HepG2 (cell line): Measurements from ENCODE around the gene ABHD17B. TPM values are rescaled to one million over a fixed set of nuclear protein-coding genes. Genes with fewer than 3 reads are reported as not detected.

Experiments used
- ATAC-seq: fragments of 200-7000 bp; cut with Tn5 transposase; 3 replicates; pipeline ENCODE4 v1.9.1; 2020; ENCODE audit warnings: mild to moderate bottlenecking, moderate library complexity
- BruUV-seq: library from RNA; stranded (reverse); fragments of 400-500 nt; replicated peaks from 2 replicates; lab custom pipeline; 2021; lab: Mats Ljungman, UMichigan
- CTCF ChIA-PET: fragments of 300-600 bp; formaldehyde crosslinking; extraction: SDS; loops from one replicate; lab custom pipeline; 2021; ENCODE audit warnings: low total read pairs, inconsistent platforms, low intra/inter-chr PET ratio; lab: Yijun Ruan, JAX
- POLR2A ChIA-PET: fragments of 350-600 bp; sonication (Branson Sonifier 250); formaldehyde crosslinking; loops from one replicate; lab custom pipeline; 2020; ENCODE audit warnings: antibody characterized with exemption, inconsistent platforms; lab: Yijun Ruan, JAX
- DNase-seq: peaks from one replicate; pipeline ENCODE4 v3.0.0-alpha.2; 2015; ENCODE audit warnings: low spot score
- FAIRE-seq: peaks from 3 replicates; lab custom pipeline; 2011; peaks lifted over from hg19 to GRCh38; lab: Jason Lieb, UNC
- H2AFZ ChIP-seq: one replicate; pipeline ENCODE4 v1.6.1; 2011; ENCODE audit warnings: low read length, inconsistent platforms
- H3K27ac ChIP-seq: fragments of 300-600 bp; 3 replicates; pipeline ENCODE4 v1.8.0; 2011; ENCODE audit warnings: mixed run types, mild to moderate bottlenecking, mixed read lengths, low read length, inconsistent platforms; ENCODE audit not compliant: insufficient read depth; ENCODE audit errors: extremely low read length
- H3K27me3 ChIP-seq, 2 experiments: fragments of 200-600 bp in 1 of 2; 2 replicates in 1 of 2; 3 replicates in 1 of 2; pipeline versions ENCODE4 v1.6.0 to v1.8.0; 2011; ENCODE audit warnings: low read length in 2 of 2, mild to moderate bottlenecking in 2 of 2, moderate library complexity in 2 of 2, inconsistent platforms in 1 of 2; ENCODE audit not compliant: insufficient read depth in 2 of 2, control insufficient read depth in 1 of 2
- H3K36me3 ChIP-seq, 2 experiments: fragments of 200-600 bp in 1 of 2; replicated peaks in 1 of 2; 2 replicates in 1 of 2; 3 replicates in 1 of 2; pipeline versions ENCODE4 v1.5.1 to v1.8.0; 2011; ENCODE audit warnings: low read length in 2 of 2, inconsistent platforms in 1 of 2; ENCODE audit not compliant: insufficient read depth in 2 of 2, control insufficient read depth in 1 of 2
- H3K4me1 ChIP-seq: 2 replicates; pipeline ENCODE4 v1.5.1; 2012; ENCODE audit warnings: low read length, inconsistent platforms; ENCODE audit not compliant: insufficient read depth
- H3K4me2 ChIP-seq: 2 replicates; pipeline ENCODE4 v1.6.0; 2011; ENCODE audit warnings: low read depth, low read length, inconsistent platforms
- H3K4me3 ChIP-seq, 3 experiments: fragments of 200-600 bp in 1 of 3; sonication (generic), shearing (Covaris generic) in 1 of 3; replicated peaks in 1 of 3; 2 replicates each; pipeline ENCODE4 v1.5.1; 2011 to 2016; ENCODE audit warnings: low read length in 3 of 3, inconsistent platforms in 2 of 3, low read depth in 2 of 3, mild to moderate bottlenecking in 2 of 3, control low read depth in 1 of 3, mixed read lengths in 1 of 3; ENCODE audit not compliant: insufficient read depth in 1 of 3
- H3K79me2 ChIP-seq: one replicate; pipeline ENCODE4 v1.6.1; 2011; ENCODE audit warnings: low read length, inconsistent platforms; ENCODE audit not compliant: insufficient read depth
- H3K9ac ChIP-seq: 2 replicates; pipeline ENCODE4 v1.6.0; 2011; ENCODE audit warnings: mild to moderate bottlenecking, low read depth, low read length, inconsistent platforms; ENCODE audit not compliant: insufficient read depth
- H3K9me3 ChIP-seq: 2 replicates; pipeline ENCODE4 v1.5.1; 2012; ENCODE audit warnings: mild to moderate bottlenecking, low read length
- H4K20me1 ChIP-seq: 2 replicates; pipeline ENCODE4 v1.6.0; 2011; ENCODE audit warnings: inconsistent platforms, mild to moderate bottlenecking, low read length, moderate library complexity; ENCODE audit not compliant: insufficient read depth
- ARNT2 ChIP-seq: sonication (generic); formaldehyde crosslinking; IDR thresholded peaks from 2 replicates; pipeline ENCODE4 v1.8.0; 2022; ENCODE audit warnings: mild to moderate bottlenecking, low read depth, missing genetic modification reagents, moderate library complexity
- ATF3 ChIP-seq: sonication (generic); formaldehyde crosslinking; IDR thresholded peaks from 2 replicates; pipeline ENCODE4 v1.4.0; 2020; ENCODE audit warnings: missing genetic modification reagents
- ATF4 ChIP-seq, 2 experiments: fragments of 450-650 bp in 1 of 2; sonication (generic) in 1 of 2; formaldehyde crosslinking; IDR thresholded peaks; 2 replicates each; pipeline versions ENCODE4 v1.5.0 to v1.8.0; 2020 to 2022; ENCODE audit warnings: mild to moderate bottlenecking in 1 of 2, missing genetic modification reagents in 1 of 2
- CBX5 ChIP-seq: sonication (generic); formaldehyde crosslinking; IDR thresholded peaks from 2 replicates; pipeline ENCODE4 v1.4.0; 2020; ENCODE audit warnings: missing genetic modification reagents, borderline replicate concordance
- CENPBD1 ChIP-seq: sonication (generic); formaldehyde crosslinking; IDR thresholded peaks from 2 replicates; pipeline ENCODE4 v1.8.0; 2022; ENCODE audit warnings: missing genetic modification reagents, low read depth, mild to moderate bottlenecking, borderline replicate concordance
- ETS1 ChIP-seq: sonication (generic); formaldehyde crosslinking; IDR thresholded peaks from 2 replicates; pipeline ENCODE4 v1.4.0; 2020; ENCODE audit warnings: missing genetic modification reagents
- HOXD1 ChIP-seq: sonication (generic); formaldehyde crosslinking; IDR thresholded peaks from 2 replicates; pipeline ENCODE4 v1.5.0; 2020; ENCODE audit warnings: missing genetic modification reagents
- PRDM4 ChIP-seq: sonication (generic); formaldehyde crosslinking; IDR thresholded peaks from 2 replicates; pipeline ENCODE4 v1.9.0; 2021; ENCODE audit warnings: missing genetic modification reagents, borderline replicate concordance
- ZFYVE20 ChIP-seq: sonication (generic); formaldehyde crosslinking; IDR thresholded peaks from 2 replicates; pipeline ENCODE4 v1.8.0; 2023; ENCODE audit warnings: low read depth, mild to moderate bottlenecking, moderate library complexity, missing genetic modification reagents, borderline replicate concordance
- ZNF264 ChIP-seq: sonication (generic); formaldehyde crosslinking; IDR thresholded peaks from 2 replicates; pipeline ENCODE4 v1.4.0; 2020; ENCODE audit warnings: missing genetic modification reagents
- ZNF790 ChIP-seq: sonication (generic); formaldehyde crosslinking; IDR thresholded peaks from 2 replicates; pipeline ENCODE4 v1.8.0; 2022; ENCODE audit warnings: missing genetic modification reagents, mild to moderate bottlenecking, borderline replicate concordance
- WGBS: methylation state at CpG from one replicate; pipeline ENCODE4 v1.1.6; 2017; ENCODE audit warnings: low lambda C conversion rate; 5-methylcytosine and 5-hydroxymethylcytosine counted together
- in situ Hi-C: cut with HindIII; loops from 2 replicates; pipeline ENCODE4 v1.10.0; 2017; ENCODE audit warnings: low pct_unique_long_range_greater_than_20kb; ENCODE audit not compliant: extremely low pct_ligation_motif_present
- intact Hi-C: fragments of 100-400 bp; cut with micrococcal nuclease; formaldehyde crosslinking; loops from one replicate; pipeline ENCODE4 v1.10.0; 2022; ENCODE audit not compliant: unreplicated experiment
- polyA plus RNA-seq, 8 experiments: library from polyadenylated mRNA; depleted of rRNA in 3 of 8; stranded (reverse) in 7 of 8; unstranded in 1 of 8; fragments of >200 nt; fragmentation: Illumina TruSeq in 4 of 8; extraction: Trizol in 4 of 8; gene quantifications; 2 replicates each; pipeline versions ENCODE4 v1.2.1 to v1.2.3, GENCODE V29; 2011 to 2016; ENCODE audit warnings: low read depth in 4 of 8, missing spikeins in 1 of 8, mixed read lengths in 1 of 8; ENCODE audit not compliant: insufficient read depth in 1 of 8
- total RNA-seq, 5 experiments: library from RNA; depleted of rRNA; stranded (reverse); fragments of >200 nt; fragmentation: Illumina TruSeq; extraction: Trizol; gene quantifications; 2 replicates each; pipeline ENCODE4 v1.2.3, GENCODE V29; 2016; ENCODE audit warnings: low read depth in 1 of 5
- TF ChIP-seq, protein P1 (sequence below): sonication (generic); formaldehyde crosslinking; IDR thresholded peaks from 2 replicates; pipeline ENCODE4 v1.4.0; 2020; ENCODE audit warnings: mild to moderate bottlenecking, missing genetic modification reagents
- TF ChIP-seq, protein P2 (sequence below), 2 experiments: IDR thresholded peaks; 2 replicates each; pipeline ENCODE4 v1.6.1; 2011 to 2012; ENCODE audit warnings: low read length in 2 of 2, borderline replicate concordance in 1 of 2, low read depth in 1 of 2, mild to moderate bottlenecking in 1 of 2, moderate library complexity in 1 of 2

Gene ABHD17B
- total and polyA plus RNA-seq, 2 of the 13 experiments (the other 11 are each of a cell fraction or from before 2014, with no cell fraction given) = 11.3 to 22.0 TPM

- Histone ChIP-seq H3K9me3 (no peaks in the 10 kb centered on the region), H3K79me2 (peaks cover 31% of the 10 kb centered on the region), H3K9ac (no peak overlapping the region), H4K20me1 (no peaks in the 10 kb centered on the region), H3K4me3 (no peak overlapping the region), H3K4me1 (peaks cover 35% of the 10 kb centered on the region), H3K27me3 (no peaks in the 10 kb centered on the region), H3K27ac (no peak overlapping the region), H3K4me2 (no peak overlapping the region)
- DNase-seq = no peak
- no peak for ATAC-seq
- ChIA-PET POLR2A (no interaction called here), CTCF (no interaction called here)
- no peak for FAIRE-seq
- 92% methylated on average over 2 of the region's 2 CpGs for WGBS
- TF ChIP-seq ATF3 (CRISPR knock-in tag) (no peak), ETS1 (no peak), PRDM4 (CRISPR knock-in tag) (no peak), HOXD1 (no peak), CENPBD1 (CRISPR knock-in tag) (no peak), ZNF790 (CRISPR knock-in tag) (no peak), ZNF264 (no peak), CBX5 (CRISPR knock-in tag) (no peak), ATF4 (CRISPR knock-in tag; IDR thresholded peaks at IDR 0.05) (no peak), ZFYVE20 (CRISPR knock-in tag) (no peak), ARNT2 (CRISPR knock-in tag) (no peak)
- TF ChIP-seq, protein P1, sequence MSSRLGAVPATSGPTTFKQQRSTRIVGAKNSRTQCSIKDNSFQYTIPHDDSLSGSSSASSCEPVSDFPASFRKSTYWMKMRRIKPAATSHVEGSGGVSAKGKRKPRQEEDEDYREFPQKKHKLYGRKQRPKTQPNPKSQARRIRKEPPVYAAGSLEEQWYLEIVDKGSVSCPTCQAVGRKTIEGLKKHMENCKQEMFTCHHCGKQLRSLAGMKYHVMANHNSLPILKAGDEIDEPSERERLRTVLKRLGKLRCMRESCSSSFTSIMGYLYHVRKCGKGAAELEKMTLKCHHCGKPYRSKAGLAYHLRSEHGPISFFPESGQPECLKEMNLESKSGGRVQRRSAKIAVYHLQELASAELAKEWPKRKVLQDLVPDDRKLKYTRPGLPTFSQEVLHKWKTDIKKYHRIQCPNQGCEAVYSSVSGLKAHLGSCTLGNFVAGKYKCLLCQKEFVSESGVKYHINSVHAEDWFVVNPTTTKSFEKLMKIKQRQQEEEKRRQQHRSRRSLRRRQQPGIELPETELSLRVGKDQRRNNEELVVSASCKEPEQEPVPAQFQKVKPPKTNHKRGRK (CRISPR knock-in tag) = no peak
- TF ChIP-seq, protein P2, sequence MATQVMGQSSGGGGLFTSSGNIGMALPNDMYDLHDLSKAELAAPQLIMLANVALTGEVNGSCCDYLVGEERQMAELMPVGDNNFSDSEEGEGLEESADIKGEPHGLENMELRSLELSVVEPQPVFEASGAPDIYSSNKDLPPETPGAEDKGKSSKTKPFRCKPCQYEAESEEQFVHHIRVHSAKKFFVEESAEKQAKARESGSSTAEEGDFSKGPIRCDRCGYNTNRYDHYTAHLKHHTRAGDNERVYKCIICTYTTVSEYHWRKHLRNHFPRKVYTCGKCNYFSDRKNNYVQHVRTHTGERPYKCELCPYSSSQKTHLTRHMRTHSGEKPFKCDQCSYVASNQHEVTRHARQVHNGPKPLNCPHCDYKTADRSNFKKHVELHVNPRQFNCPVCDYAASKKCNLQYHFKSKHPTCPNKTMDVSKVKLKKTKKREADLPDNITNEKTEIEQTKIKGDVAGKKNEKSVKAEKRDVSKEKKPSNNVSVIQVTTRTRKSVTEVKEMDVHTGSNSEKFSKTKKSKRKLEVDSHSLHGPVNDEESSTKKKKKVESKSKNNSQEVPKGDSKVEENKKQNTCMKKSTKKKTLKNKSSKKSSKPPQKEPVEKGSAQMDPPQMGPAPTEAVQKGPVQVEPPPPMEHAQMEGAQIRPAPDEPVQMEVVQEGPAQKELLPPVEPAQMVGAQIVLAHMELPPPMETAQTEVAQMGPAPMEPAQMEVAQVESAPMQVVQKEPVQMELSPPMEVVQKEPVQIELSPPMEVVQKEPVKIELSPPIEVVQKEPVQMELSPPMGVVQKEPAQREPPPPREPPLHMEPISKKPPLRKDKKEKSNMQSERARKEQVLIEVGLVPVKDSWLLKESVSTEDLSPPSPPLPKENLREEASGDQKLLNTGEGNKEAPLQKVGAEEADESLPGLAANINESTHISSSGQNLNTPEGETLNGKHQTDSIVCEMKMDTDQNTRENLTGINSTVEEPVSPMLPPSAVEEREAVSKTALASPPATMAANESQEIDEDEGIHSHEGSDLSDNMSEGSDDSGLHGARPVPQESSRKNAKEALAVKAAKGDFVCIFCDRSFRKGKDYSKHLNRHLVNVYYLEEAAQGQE (IDR thresholded peaks at IDR 0.05; ENCODE audit: borderline replicate concordance in 1 of 2, low read depth in 1 of 2, low read length in 2 of 2) = no peak
- TF ChIP-seq, all 625 proteins: peak for 0
- H2AFZ ChIP-seq = no peak overlapping the region
- no TSS peak for BruUV-seq
- in situ Hi-C loops (no loop called here), intact Hi-C loops (no loop called here)
- 0 out of 5 replicates have a peak, but pooled peaks cover 0 to 3% of the 10 kb centered on the region in 2 experiments for H3K36me3 ChIP-seq
These were observed 18.2 kb upstream of the ABHD17B start for GRCh38 chr9:71929223-71929622.
